Fibroblast of upper back skin (primary cell): ENCODE data around the gene FTH1.
"Not testable (repeated sequence)": the region's sequence is repeated elsewhere in the genome, so short reads cannot be mapped to it uniquely, and the experiment has no call there.

Source experiments
- DNase-seq: peaks from one replicate; pipeline ENCODE4 v3.0.0-alpha.2; 2013

FTH1 gene

GRCh38 chr11:61978703-61979661 lies 11.5 kb upstream of the FTH1 start:
- no peak for DNase-seq

DNA sequence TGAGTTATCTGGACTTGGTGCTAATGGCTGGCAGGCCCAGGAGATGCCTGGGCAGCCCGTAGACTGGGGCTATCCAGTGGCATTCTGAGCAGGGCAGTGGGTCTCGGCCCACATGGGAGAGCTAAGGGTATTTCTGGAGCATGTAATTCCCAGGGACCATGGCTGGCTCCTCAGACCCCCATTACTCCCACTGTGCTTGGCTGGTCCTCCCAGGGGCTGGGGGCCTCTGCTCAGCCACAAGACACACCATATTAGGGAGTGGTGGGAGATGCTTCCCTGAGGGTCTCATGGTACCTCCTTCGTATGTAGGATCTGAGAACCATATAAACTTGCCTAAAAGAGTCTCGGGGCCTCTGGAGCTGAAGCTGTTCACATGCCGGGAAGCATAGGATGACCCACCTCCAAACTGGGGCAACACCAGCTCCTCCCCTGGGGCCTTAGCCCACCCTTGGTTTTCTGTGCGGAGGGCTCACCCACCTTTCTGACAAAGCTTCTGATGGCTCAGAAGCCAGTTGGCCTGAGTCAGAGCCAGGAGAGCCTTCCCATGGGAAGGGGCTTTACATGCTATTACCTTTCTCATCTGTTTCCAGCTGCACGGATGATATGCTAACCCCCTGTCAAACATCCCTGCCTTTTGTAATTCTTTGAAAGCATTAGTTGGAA lies 9.5 kb upstream of the FTH1 start:
- no peak for DNase-seq

DNA sequence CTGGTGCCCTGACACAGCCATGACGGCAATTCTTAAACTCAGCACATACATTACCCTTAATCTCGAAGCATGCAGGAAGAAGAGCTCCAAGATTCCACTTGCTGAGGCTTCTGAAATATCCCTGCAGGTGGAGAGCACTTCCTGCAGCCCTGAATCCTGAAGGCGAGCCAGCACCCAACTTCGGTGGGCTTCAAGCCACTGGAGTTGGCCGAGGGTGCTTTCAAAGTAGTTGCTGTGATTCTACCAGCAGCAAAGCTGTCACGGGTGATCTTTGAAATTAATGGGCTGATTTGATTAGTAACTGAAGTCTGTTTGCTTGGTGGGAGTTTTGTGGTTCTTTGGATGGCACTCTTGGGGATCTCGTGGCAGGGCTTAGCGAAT lies 9.0 kb upstream of the FTH1 start:
- DNase-seq = no peak

DNA sequence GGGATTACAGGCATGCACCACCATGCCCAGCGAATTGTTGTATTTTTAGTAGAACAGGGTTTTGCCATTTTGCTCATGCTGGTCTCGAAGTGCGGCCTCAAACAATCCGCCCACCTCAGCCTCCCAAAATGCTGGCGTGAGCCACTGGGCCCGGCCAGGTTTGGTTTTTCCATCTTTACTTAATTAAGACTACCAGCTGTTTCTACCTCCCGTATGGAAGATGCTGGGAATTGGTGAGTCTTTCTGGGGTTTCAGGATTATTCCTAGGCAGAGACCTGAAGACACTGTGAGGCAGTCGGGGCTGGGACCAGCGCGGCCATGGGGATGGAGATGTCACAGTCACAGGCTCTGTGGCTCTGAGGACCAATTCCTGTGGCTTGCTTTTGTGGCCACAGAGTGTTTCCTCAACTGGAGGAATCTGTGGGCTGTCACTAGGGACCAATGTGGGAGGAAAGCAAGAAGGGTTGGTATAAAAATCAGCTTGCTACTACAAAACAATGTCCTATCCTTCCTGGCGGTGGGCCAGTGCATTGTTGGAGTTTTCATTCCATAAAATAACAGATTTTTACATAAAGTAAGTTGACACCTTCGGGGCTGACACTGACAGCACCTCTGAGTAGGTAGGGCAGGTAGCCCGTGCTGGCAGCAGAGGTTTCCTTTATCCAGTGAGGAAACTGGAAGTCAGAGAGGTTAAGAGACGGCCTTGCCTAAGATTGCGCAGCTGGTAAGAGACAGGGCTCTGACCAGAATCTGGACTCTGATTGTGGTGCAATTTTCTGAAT lies 8.4 kb upstream of the FTH1 start:
- DNase-seq = no peak

DNA sequence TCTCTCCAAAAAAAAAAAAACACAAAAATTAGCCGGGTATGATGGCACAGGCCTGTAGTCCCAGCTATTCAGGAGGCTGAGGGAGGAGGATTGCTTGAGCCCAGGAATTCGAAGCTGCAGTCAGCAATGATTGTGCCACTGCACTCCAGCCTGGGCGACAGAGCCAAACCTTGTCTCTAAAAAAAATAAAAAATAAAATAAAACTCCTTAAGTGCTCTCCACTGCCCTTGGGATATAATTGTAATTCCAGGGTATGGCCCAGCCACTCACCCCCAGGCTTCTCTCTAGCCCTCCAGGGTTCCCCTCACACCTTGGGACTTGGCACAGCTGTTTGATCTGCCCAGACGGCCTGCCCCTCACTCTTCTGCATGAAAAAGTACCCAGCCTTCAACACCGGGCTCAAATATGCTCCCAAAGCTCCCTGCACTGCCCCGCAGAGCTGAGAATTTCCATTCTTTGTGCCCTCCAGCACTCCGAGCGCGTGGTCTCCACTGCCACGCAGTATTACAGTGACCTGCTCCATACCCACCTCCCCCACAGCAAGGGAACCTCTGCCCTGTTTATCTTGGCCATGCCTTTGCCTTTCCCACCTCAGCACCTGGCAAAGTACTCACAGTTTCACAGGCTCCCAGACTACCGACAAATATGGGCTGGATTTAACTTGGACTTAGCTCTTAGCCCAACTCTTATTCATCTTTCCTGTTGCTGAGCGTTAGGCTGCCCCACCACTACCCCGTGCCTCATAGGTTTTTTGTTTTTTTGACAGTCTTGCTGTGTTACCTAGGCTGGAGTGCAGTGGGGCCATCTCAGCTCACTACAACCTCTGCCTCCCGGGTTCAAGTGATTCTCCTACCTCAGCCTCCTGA lies 7.6 kb upstream of the FTH1 start:
- no peak for DNase-seq

- no peak for DNase-seq
Measured at GRCh38 chr11:61973476-61974162, 6.2 kb upstream of the FTH1 start.

- peak; percentile 96 for DNase-seq
Measured at GRCh38 chr11:61972672-61973475, 5.4 kb upstream of the FTH1 start.

- no peak for DNase-seq
Measured at GRCh38 chr11:61972112-61972671, 4.8 kb upstream of the FTH1 start.

- DNase-seq = peak; percentile 100
Measured at GRCh38 chr11:61971248-61972111, 4.0 kb upstream of the FTH1 start.

GRCh38 chr11:61969838-61970662 lies 2.6 kb upstream of the FTH1 start:
- peak; percentile 88 for DNase-seq

- no peak for DNase-seq
Measured at GRCh38 chr11:61969391-61969758, 1.9 kb upstream of the FTH1 start.

GRCh38 chr11:61968758-61969390 lies 1.4 kb upstream of the FTH1 start:
- no peak for DNase-seq

GRCh38 chr11:61967924-61968757 lies 707 bp upstream of the FTH1 start:
- DNase-seq = peak; percentile 23

GRCh38 chr11:61966734-61967115 lies 709 bp downstream of the FTH1 start:
- peak; percentile 13 for DNase-seq

- DNase-seq = not testable (repeated sequence)
Measured at GRCh38 chr11:61964666-61965271, 2.7 kb downstream of the FTH1 start.

DNA sequence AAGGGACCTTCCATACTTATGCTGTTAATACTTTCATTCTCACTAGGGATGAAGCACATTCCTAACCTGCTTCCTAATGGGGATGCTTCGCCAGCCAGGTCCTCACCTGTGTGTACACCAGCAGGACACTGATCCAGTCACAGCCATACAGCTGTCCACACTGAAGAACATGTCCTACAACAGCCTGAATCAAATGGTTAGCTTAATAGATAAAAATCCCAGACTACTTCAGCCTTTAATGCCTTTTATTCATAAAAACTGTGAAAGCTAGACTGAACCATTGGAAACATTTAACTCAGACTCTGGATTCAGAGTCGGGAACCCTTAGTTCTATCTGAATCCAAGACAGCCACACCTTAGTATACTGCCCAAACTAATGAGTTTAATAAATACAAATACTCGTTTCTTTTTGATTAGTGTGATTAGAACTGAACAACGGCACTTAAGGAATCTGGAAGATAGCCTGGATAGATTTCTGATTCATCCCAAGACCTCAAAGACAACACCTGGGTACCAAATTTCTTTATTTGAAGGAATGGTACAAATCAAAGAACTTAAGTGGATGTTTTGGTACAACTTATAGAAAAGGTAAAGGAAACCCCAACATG lies 3.3 kb downstream of the FTH1 start:
- DNase-seq = no peak
